ENCODE measurements around the gene FOXK2.

- TF ChIP-seq CTCF (conservative IDR thresholded peaks at IDR 0.05; ENCODE audit: low read length), result no peak
- TF ChIP-seq EZH2phosphoT487 (IDR thresholded peaks at IDR 0.05; ENCODE audit: borderline replicate concordance, low read depth, low read length), result no peak
Measured at GRCh38 chr17:82559566-82560251, 40.2 kb downstream of the FOXK2 start.
